ENCODE results near the gene OR5B21.

The OR5B21 gene

GRCh38 chr11:58493676-58494075 lies 14.2 kb downstream of the OR5B21 start:
- no peak for DNase-seq
- ATAC-seq, result no peak

GRCh38 chr11:58490827-58491226 lies 17.1 kb downstream of the OR5B21 start:
- ATAC-seq, result no peak
- DNase-seq, result no peak

- DNase-seq (no peak), ATAC-seq (no peak)
These were observed 20.7 kb downstream of the OR5B21 start for GRCh38 chr11:58487170-58487569.

- ATAC-seq (no peak), DNase-seq (no peak)
These were observed 21.9 kb downstream of the OR5B21 start for GRCh38 chr11:58485961-58486360.

GRCh38 chr11:58471892-58472291 lies 36.0 kb downstream of the OR5B21 start:
- no peak for ATAC-seq

GRCh38 chr11:58466293-58466692 lies 41.6 kb downstream of the OR5B21 start:
- DNase-seq, result no peak

More at GRCh38 chr11:58471892-58472291, 36.0 kb downstream of the OR5B21 start:
- DNase-seq, result no peak

GRCh38 chr11:58465690-58466089 lies 42.2 kb downstream of the OR5B21 start:
- ATAC-seq (no peak), DNase-seq (no peak)

More at GRCh38 chr11:58466293-58466692, 41.6 kb downstream of the OR5B21 start:
- no peak for ATAC-seq

Data from stimulated activated naive CD8-positive, alpha-beta T cell treated with anti-CD3 and anti-CD28 coated beads, Interleukin-15, Interleukin-2, amounts not matched to agents 100 U/mL and 50 U/mL, for 24 hours (primary cell).